Renal cortex interstitium (tissue), 11 donors: ENCODE results near the gene CR2. TPM values are rescaled to one million over a fixed set of nuclear protein-coding genes. Genes with fewer than 3 reads are reported as not detected.
"Not testable (repeated sequence)": the region's sequence is repeated elsewhere in the genome, so short reads cannot be mapped to it uniquely, and the experiment has no call there.

ENCODE experiments used
- DNase-seq, 11 donors: peaks; one replicate each; pipeline ENCODE4 v3.0.0-alpha.2; 2013; ENCODE audit warnings: low read depth in 9 of 11, low spot score in 4 of 11; ENCODE audit errors: extremely low read depth in 1 of 11
- polyA plus RNA-seq, 3 donors: library from polyadenylated mRNA; unstranded; fragments of 120-200 nt; gene quantifications; one replicate each; pipeline ENCODE4 v1.2.1, GENCODE V29; 2013; ENCODE audit not compliant: insufficient read length in 3 of 3

Gene CR2
- polyA plus RNA-seq, 3 donors = 0.98 to 1.6 (median 1.3) TPM

DNA sequence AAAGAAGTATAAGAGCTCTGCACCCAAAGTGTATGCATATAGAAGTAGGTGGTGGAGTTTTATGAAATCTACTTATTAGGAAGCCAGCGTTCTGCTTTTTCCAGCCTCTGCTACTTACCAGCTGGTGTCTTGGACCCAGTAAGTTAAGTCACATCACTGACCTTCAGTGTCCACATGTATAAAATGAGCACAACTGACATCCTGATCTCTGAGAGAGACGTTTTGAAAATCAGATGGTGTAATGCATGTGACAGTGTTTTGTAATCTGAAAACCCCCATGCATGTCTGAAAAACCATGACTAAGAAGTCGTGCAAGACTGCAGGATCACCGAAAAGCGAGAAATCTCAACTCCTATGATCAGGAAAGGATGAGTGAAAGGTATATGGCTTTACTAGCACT lies 43.8 kb downstream of the CR2 start:
- DNase-seq = no peak

DNA sequence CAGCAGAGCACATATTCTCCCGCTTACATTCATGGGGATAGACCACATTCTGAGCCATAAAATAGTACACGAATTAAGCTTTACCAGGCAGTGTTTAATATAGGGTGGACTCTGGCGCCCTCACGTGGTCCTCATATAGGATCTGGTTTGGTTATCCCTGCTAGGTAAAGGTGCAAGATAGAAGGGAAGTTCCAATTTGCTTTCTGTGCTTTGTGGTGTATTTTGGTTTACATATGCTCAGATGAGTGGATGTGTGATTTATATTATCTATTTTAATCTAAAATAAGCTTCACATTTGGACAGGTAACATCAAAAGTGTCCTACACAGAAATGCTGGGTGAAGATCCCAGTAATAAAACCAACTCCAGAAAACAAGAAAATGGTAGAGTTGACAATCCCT lies 45.4 kb downstream of the CR2 start:
- peak; percentile 39 to 76 (median 71) for DNase-seq

DNA sequence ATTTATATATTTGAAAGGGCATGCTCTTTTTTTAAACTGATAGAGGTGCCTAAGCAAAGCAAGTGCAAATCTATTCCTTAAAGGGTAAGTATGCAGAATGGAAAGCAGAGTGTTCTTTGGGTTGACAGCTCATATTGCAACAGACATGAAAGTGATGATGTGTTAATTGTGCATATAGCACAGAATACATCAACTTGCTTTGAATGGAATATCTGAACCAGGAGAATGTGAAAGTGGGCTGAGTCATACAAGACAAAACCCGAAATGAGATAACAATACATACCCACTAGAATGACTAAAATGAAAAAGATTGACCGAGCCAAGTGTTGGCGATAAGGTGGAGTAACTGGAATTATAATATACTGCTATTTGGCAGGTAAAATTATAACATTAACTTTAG lies 46.2 kb downstream of the CR2 start:
- DNase-seq = no peak

DNA sequence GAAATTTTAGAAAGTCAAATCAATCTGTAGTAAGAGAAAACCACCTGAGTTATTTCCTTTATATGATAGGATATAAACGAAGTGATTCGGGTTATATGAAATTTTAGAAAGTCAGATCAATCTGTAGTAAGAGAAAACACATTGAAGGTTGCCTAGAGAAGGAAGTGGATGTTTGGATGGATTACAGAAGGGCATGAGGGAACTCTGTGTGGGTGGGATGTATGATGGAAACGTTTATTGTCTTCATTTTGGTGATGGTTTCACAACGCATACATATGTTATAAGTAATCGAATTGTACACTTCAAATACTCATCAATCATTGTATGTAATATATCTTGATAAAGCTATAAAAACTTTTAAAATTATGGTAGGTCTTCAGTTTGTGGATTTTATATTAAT lies 46.9 kb downstream of the CR2 start:
- DNase-seq = no peak

DNA sequence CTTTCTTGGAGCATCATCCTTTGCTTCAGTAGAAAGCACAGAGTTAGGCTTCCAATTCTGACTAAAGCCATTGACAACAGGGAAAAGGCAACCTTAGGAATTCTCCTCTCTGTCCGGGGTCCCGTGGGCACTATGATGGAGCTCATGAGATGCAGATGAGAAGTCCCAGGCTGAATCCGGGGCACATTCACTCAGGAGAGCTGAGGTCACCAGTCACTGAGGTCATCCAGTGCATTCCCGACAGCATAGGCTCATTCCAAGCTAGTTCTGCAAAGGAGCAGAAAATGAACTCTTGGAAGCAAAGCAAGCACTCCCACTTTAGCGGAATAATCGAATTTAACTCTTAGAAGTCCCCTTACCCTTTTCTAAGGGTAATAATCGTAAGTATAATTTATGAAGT lies 48.6 kb downstream of the CR2 start:
- DNase-seq = no peak

DNA sequence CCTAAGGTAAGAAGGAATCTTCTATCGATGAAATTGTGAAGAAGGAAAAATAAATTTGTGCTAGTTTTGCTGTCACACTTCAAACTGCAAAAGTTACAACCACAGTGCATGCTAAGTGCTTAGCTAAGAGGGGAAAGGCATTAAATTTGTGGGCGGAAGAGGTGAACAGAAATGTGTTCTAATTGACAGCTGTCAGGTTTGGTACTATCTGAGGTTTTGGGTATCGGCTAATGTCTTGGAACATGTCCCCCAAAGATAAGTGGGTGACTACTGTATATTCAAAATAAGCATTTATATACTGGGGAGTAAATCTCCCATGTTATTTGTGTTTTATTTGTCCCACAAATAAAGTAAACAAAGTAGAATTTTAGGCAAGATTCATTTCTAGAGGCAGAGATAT lies 49.8 kb downstream of the CR2 start:
- no peak for DNase-seq

DNA sequence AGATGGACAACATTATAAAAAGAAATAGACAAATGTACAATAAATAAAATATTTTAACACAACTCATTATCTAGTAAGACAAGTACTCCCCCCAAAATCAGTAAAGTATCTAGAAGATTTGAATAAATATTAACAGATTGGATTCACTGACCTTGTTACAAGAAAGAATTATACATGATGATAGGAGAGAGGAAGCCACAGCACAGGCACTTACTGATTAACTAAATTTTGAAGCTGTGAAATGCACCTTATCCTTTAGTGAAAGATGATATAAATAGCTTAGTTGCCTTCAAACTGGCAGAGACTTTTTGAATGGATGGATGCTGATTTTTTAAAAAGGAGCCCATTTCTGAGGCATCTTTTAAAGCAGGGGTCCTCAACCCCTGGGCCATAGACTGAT lies 50.3 kb downstream of the CR2 start:
- DNase-seq = no peak

DNA sequence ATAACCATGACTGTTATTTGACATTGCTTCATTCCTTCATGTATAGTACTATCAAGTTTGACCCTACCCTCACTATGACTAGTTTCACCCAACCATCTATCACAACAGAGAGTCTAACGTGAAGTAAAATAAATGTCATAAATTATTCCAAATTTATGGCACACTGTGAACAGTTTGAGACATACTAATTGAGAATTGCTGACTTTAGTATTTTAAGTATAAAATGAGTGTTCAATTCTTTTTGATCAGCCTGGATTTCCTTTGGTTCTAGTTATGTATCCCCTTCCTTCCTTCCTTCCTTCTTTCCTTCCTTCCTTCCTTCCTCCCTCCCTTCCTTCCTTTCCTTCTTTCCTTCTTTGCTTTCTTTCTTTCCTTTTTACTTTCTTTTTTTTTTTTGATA lies 56.3 kb downstream of the CR2 start:
- DNase-seq = no peak

DNA sequence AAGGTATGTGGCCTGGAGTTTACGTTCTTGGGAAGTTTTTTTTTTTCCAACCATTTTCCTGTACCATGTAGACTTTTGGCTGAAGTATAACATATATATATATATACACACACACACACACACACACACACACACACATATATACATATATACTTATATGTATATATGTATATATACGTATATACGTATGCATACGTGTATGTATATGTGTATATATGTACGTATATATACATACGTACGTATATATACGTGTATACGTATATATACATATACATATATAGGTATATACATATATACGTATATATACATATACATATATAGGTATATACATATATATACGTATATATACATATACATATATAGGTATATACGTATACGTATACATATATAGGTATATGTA lies 60.8 kb downstream of the CR2 start:
- no peak for DNase-seq

DNA sequence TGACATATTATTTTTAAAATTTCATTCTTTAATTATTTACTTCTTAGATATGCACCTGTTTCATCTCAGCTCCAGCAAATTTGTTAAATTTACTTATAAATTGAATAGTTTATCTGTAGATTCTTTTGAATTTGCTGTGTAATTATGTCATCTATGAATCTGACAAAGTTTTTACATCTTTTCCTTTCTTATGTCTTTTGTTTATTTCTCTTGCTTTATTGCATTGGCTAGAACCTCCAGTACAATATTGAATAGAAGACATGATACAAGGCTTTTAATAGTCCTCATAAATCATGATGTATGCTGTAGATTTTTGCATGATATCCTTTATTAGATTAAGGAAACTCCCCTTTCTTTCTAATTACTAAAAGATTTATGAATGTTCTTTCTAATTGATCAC lies 62.6 kb downstream of the CR2 start:
- DNase-seq = no peak

DNA sequence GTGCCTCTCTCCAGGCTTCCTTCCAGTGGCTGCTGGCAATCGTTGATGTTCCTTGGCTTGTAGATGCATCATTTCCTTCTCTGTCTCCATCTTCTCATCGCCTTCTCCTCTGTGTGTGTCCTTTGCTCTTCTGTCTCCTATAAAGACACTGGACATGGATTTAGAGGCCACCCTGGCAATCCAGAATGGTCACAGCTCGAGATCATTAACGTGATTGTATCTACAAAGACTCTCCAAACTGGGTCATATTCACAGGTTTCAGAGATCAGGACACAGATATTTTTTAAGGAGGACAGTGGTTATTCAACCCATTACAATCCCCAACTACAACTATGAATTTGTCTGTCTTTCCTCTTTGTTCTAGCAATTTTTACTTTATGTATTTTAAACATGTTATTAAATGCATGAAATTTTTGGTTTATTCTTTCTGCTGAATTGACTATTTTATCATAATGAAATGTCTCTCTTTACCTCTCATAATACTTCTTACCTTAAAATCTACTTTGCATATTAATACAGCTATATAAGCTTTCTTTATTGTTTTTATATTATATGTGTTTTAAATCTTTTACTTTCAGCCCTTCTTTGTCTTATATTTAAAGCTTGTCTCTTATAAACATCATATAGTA lies 64.6 kb downstream of the CR2 start:
- no peak for DNase-seq

DNA sequence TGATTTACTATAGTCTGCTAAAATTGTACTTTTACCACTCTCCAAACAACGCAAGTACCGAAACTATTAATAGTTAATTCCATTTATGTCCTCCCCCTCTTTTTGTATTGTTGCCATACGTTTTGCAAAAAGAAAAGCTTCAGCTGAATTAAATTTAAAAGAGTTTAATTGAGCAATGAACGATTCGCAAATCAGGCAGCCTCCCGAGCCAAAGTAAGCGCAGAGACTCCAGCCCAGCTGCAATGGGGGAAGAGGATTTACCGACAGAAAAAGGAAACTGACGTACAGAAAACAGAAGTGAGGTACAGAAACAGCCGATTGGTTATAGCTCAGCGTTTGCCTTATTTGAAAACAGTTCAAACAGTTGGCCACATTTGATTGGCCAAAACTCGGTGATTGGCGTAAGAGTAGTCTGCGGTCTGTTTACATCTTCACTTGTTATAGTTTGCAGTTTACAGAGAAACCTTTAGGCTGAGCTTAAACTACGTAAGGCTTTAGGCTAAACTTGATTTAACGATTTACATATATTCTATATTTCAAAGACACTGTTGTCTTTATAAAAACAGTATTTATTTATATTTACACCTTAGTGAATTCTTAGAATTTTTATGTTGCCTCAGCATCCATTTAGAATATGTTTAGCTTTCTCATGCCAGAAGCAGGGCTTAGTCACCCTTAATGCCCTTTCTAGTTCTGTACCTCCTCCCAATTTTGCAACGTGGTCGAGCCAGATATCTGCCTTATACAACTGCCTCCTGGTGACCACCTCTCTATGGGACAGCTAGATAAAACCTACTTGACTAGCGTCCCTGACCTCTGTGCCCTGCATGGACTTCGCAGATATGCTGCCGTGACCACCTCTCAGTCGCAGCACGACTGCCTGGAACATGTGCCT lies 65.6 kb downstream of the CR2 start:
- DNase-seq = no peak

DNA sequence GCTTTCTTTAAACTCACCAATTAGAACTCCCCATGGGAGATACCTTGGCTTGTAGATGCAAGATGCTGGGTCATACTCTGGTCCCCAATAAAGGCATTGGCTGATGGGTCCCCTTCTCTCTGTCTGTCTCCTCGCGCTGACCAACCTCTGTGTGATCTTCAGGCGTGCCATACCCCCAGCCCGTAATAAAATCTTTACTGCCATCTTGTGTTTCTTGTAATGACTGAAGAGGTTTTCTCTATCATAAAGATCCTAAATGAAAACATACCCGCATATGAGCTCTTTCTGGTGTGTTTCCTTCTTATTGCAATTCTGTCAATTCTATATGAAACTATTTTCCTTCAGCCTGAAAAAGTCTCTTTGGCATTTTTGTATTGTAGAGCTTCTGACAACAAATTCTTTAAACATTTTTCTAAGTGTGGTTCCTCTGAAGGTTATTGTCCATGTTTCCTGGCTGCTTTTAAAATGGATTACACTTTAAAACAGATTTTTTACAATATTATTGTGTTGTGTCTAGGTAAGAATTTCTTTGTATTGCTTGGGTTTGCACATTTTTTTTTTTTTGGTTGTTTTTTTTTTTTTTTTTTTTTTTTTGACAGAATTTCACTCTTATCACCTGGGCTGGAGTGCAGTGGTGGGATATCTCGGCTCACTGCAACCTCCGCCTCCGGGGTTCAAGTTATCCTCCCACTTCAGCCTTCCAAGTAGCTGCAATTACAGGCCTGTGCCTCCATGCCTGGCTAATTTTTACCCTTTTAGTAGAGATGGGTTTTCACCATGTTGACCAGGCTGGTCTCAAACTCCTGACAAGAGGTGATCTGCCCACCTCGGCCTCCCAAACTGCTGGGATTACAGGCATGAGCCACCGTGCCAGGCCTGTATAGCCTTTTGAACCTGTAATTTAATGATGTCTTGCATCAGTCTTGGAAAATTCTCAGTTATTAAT lies 66.5 kb downstream of the CR2 start:
- DNase-seq = not testable (repeated sequence)

DNA sequence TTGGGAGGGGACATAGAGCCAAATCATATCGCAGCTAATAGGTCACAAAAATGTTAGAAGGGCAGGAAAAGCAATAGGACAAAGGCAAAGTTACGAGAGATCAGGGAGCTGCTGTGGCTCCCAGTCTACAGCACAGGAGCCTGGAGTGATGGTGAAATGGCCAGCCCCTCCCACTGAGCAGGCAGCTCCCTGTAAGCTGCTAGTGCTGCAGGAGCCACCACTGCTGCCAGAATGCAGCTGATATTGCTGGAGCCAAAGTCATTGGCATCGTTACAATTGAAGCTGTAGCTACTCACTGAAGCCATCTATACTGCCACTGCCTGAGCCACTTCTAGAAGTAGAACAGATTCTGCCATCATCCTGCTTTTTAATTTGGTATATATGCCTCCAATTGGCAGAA lies 71.1 kb downstream of the CR2 start:
- not testable (repeated sequence) for DNase-seq

DNA sequence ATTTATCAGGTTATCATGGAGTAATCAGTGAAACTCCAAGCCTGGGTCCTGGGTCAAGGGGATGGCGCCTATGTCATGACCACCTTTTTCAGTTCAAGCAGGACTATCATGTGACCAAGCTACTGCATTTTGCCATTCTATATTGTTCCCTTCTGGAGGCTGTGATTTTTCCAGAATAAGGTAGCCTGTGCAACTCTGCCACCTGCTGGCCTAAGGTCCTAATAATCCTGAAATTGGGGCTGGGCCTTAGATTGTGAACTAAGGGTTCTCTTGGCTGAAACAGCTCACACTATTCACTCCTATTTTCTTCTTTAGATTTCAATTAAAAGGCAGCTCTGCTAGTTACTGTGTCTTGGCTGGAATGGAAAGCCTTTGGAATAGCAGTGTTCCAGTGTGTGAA lies 74.3 kb downstream of the CR2 start:
- DNase-seq = not testable (repeated sequence)

DNA sequence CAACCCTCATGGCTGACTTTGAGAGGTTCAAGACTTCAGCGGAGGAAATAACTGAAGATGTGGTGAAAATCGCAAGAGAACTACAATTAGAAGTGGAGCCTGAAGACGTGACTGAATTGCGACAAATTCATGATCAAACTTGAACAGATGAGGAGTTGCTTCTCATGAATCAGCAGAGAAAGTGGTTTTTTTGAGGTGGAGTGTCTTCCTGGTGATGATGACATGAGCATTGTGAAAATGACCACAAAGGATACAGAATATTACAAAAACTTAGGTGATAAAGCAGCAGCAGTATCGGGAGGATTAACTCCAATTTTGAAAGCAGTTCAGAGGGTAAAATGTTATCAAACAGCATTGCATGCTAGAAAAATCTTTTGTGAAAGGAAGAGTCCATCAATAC lies 82.1 kb downstream of the CR2 start:
- DNase-seq = not testable (repeated sequence)
